K562 (cell line): ENCODE data around the gene TCEANC.
"Not testable (repeated sequence)": the region's sequence is repeated elsewhere in the genome, so short reads cannot be mapped to it uniquely, and the experiment has no call there.

Experiments
- NRF1 ChIP-seq, 2 experiments: fragments of 450-650 bp; IDR thresholded peaks in 1 of 2; conservative IDR thresholded peaks in 1 of 2; 2 replicates each; pipeline ENCODE4 v1.6.1; 2014; ENCODE audit warnings: mild to moderate bottlenecking in 2 of 2
- TF ChIP-seq, protein P1 (sequence below): fragments of 450-650 bp; IDR thresholded peaks from 2 replicates; pipeline ENCODE4 v1.6.1; 2017; ENCODE audit warnings: antibody characterized with exemption, mild to moderate bottlenecking
- TF ChIP-seq, protein P2 (sequence below), 2 experiments: fragments of 450-650 bp; IDR thresholded peaks; 2 replicates each; pipeline ENCODE4 v1.6.1; 2016; ENCODE audit warnings: mild to moderate bottlenecking in 2 of 2, borderline replicate concordance in 1 of 2, low read depth in 1 of 2, moderate library complexity in 1 of 2

DNA sequence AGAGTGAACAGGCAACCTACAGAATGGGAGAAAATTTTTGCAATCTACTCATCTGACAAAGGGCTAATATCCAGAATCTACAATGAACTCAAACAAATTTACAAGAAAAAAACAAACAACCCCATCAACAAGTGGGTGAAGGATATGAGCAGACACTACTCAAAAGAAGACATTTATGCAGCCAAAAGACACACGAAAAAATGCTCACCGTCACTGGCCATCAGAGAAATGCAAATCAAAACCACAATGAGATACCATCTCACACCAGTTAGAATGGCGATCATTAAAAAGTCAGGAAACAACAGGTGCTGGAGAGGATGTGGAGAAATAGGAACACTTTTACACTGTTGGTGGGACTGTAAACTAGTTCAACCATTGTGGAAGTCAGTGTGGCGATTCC lies 11.3 kb upstream of the TCEANC start:
- TF ChIP-seq, protein P1, sequence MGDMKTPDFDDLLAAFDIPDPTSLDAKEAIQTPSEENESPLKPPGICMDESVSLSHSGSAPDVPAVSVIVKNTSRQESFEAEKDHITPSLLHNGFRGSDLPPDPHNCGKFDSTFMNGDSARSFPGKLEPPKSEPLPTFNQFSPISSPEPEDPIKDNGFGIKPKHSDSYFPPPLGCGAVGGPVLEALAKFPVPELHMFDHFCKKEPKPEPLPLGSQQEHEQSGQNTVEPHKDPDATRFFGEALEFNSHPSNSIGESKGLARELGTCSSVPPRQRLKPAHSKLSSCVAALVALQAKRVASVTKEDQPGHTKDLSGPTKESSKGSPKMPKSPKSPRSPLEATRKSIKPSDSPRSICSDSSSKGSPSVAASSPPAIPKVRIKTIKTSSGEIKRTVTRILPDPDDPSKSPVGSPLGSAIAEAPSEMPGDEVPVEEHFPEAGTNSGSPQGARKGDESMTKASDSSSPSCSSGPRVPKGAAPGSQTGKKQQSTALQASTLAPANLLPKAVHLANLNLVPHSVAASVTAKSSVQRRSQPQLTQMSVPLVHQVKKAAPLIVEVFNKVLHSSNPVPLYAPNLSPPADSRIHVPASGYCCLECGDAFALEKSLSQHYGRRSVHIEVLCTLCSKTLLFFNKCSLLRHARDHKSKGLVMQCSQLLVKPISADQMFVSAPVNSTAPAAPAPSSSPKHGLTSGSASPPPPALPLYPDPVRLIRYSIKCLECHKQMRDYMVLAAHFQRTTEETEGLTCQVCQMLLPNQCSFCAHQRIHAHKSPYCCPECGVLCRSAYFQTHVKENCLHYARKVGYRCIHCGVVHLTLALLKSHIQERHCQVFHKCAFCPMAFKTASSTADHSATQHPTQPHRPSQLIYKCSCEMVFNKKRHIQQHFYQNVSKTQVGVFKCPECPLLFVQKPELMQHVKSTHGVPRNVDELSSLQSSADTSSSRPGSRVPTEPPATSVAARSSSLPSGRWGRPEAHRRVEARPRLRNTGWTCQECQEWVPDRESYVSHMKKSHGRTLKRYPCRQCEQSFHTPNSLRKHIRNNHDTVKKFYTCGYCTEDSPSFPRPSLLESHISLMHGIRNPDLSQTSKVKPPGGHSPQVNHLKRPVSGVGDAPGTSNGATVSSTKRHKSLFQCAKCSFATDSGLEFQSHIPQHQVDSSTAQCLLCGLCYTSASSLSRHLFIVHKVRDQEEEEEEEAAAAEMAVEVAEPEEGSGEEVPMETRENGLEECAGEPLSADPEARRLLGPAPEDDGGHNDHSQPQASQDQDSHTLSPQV, result not testable (repeated sequence)
- TF ChIP-seq, protein P2, sequence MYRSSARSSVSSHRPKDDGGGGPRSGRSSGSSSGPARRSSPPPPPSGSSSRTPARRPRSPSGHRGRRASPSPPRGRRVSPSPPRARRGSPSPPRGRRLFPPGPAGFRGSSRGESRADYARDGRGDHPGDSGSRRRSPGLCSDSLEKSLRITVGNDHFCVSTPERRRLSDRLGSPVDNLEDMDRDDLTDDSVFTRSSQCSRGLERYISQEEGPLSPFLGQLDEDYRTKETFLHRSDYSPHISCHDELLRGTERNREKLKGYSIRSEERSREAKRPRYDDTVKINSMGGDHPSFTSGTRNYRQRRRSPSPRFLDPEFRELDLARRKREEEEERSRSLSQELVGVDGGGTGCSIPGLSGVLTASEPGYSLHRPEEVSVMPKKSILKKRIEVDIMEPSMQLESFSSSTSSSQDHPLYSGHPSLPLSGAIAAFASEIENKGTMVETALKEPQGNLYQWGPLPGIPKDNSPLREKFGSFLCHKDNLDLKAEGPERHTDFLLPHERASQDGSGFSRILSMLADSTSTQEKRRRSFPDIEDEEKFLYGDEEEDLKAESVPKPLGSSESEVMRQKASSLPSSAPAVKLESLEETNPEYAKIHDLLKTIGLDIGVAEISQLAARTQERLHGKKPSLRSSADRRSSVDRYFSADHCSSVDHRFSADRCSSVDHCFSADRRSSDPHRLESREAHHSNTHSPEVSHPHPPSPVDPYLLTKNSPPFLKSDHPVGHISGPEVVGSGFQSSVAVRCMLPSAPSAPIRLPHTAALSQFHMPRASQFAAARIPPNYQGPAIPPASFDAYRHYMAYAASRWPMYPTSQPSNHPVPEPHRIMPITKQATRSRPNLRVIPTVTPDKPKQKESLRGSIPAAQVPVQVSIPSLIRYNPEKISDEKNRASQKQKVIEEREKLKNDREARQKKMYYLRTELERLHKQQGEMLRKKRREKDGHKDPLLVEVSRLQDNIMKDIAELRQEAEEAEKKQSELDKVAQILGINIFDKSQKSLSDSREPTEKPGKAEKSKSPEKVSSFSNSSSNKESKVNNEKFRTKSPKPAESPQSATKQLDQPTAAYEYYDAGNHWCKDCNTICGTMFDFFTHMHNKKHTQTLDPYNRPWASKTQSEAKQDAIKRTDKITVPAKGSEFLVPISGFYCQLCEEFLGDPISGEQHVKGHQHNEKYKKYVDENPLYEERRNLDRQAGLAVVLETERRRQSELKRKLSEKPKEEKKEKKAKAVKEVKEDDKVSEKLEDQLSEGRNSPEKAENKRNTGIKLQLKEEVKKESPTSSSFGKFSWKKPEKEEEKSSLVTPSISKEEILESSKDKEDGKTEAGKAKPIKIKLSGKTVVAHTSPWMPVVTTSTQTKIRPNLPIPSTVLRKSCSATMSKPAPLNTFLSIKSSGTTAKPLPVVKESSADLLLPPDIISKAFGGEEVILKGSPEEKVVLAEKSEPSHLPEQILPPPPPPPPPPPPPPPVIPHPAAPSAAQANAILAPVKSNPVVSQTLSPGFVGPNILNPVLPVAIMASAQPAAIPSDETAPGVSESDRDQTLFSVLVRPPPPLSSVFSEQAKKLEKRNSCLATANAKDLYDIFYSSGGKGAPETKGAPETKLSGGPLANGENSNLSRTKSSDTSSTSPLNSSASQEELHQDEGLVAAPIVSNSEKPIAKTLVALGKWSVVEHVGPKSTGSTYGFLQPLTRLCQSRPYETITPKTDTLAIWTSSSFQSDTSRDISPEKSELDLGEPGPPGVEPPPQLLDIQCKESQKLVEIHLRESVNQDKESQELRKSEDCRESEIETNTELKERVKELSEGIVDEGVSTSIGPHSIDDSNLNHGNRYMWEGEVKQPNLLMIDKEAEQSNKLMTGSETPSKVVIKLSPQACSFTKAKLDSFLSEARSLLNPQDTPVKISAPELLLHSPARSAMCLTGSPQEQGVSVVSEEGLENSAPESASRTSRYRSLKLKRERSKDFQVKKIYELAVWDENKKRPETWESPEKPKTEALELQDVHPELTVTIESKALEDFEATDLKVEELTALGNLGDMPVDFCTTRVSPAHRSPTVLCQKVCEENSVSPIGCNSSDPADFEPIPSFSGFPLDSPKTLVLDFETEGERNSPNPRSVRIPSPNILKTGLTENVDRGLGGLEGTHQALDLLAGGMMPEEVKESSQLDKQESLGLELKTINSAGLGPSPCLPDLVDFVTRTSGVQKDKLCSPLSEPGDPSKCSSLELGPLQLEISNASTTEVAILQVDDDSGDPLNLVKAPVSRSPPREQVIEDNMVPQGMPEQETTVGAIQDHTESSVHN (IDR thresholded peaks at IDR 0.05; ENCODE audit: borderline replicate concordance in 1 of 2, low read depth in 1 of 2), result not testable (repeated sequence)
- TF ChIP-seq NRF1 (conservative IDR thresholded peaks at IDR 0.05 in 1 of 2, IDR thresholded peaks at IDR 0.05 in 1 of 2), result not testable (repeated sequence)
